ENCODE measurements around the gene ATXN7L1. TPM values are rescaled to one million over a fixed set of nuclear protein-coding genes. Genes with fewer than 3 reads are reported as not detected.

ATXN7L1 gene
- total and polyA plus RNA-seq, 2 of the 13 experiments (the other 11 are each of a cell fraction or from before 2014, with no cell fraction given) = 4.1 to 7.8 TPM

DNA sequence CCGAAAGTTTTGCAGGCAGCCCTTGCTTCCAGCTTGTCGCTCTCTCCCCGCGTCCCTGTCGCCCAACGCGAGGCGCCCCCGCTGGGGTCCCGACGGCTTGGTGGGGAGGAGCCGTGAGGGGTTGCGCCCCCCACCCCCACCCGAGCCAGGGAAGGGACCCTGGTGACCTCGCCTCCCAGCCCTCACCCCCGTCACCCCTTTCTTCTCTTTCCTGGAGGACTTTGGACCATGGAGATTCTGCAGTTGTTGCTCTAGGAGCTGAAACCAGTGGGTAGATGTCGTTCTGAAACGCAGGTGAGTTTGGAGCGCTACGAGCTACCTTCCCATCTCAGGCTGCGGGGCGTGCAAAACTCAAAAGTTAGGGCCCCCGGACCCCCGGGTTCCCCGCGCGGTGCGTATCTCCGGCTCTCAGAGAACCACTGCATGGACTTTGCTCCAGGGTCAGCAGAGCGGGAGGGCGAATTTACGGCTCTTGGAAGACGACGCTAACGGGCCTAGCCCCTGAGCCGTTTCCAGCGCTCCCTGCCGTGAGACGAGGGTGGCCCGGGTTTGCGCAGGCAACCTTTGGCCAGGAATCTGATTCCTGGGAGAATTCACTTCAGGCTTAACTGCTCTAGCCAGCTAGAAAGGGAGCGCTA is 684 bp upstream of the ATXN7L1 start (continued):
- TF ChIP-seq, protein P1, sequence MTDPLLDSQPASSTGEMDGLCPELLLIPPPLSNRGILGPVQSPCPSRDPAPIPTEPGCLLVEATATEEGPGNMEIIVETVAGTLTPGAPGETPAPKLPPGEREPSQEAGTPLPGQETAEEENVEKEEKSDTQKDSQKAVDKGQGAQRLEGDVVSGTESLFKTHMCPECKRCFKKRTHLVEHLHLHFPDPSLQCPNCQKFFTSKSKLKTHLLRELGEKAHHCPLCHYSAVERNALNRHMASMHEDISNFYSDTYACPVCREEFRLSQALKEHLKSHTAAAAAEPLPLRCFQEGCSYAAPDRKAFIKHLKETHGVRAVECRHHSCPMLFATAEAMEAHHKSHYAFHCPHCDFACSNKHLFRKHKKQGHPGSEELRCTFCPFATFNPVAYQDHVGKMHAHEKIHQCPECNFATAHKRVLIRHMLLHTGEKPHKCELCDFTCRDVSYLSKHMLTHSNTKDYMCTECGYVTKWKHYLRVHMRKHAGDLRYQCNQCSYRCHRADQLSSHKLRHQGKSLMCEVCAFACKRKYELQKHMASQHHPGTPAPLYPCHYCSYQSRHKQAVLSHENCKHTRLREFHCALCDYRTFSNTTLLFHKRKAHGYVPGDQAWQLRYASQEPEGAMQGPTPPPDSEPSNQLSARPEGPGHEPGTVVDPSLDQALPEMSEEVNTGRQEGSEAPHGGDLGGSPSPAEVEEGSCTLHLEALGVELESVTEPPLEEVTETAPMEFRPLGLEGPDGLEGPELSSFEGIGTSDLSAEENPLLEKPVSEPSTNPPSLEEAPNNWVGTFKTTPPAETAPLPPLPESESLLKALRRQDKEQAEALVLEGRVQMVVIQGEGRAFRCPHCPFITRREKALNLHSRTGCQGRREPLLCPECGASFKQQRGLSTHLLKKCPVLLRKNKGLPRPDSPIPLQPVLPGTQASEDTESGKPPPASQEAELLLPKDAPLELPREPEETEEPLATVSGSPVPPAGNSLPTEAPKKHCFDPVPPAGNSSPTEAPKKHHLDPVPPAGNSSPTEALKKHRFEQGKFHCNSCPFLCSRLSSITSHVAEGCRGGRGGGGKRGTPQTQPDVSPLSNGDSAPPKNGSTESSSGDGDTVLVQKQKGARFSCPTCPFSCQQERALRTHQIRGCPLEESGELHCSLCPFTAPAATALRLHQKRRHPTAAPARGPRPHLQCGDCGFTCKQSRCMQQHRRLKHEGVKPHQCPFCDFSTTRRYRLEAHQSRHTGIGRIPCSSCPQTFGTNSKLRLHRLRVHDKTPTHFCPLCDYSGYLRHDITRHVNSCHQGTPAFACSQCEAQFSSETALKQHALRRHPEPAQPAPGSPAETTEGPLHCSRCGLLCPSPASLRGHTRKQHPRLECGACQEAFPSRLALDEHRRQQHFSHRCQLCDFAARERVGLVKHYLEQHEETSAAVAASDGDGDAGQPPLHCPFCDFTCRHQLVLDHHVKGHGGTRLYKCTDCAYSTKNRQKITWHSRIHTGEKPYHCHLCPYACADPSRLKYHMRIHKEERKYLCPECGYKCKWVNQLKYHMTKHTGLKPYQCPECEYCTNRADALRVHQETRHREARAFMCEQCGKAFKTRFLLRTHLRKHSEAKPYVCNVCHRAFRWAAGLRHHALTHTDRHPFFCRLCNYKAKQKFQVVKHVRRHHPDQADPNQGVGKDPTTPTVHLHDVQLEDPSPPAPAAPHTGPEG (CRISPR knock-in tag; IDR thresholded peaks at IDR 0.05) = peak; percentile 99
- TF ChIP-seq, protein P2, sequence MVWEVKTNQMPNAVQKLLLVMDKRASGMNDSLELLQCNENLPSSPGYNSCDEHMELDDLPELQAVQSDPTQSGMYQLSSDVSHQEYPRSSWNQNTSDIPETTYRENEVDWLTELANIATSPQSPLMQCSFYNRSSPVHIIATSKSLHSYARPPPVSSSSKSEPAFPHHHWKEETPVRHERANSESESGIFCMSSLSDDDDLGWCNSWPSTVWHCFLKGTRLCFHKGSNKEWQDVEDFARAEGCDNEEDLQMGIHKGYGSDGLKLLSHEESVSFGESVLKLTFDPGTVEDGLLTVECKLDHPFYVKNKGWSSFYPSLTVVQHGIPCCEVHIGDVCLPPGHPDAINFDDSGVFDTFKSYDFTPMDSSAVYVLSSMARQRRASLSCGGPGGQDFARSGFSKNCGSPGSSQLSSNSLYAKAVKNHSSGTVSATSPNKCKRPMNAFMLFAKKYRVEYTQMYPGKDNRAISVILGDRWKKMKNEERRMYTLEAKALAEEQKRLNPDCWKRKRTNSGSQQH (CRISPR knock-in tag; IDR thresholded peaks at IDR 0.05; ENCODE audit: low read depth) = no peak
- TF ChIP-seq, protein P3, sequence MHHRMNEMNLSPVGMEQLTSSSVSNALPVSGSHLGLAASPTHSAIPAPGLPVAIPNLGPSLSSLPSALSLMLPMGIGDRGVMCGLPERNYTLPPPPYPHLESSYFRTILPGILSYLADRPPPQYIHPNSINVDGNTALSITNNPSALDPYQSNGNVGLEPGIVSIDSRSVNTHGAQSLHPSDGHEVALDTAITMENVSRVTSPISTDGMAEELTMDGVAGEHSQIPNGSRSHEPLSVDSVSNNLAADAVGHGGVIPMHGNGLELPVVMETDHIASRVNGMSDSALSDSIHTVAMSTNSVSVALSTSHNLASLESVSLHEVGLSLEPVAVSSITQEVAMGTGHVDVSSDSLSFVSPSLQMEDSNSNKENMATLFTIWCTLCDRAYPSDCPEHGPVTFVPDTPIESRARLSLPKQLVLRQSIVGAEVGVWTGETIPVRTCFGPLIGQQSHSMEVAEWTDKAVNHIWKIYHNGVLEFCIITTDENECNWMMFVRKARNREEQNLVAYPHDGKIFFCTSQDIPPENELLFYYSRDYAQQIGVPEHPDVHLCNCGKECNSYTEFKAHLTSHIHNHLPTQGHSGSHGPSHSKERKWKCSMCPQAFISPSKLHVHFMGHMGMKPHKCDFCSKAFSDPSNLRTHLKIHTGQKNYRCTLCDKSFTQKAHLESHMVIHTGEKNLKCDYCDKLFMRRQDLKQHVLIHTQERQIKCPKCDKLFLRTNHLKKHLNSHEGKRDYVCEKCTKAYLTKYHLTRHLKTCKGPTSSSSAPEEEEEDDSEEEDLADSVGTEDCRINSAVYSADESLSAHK (CRISPR knock-in tag; IDR thresholded peaks at IDR 0.05; ENCODE audit: borderline replicate concordance) = no peak
- TF ChIP-seq, protein P4, sequence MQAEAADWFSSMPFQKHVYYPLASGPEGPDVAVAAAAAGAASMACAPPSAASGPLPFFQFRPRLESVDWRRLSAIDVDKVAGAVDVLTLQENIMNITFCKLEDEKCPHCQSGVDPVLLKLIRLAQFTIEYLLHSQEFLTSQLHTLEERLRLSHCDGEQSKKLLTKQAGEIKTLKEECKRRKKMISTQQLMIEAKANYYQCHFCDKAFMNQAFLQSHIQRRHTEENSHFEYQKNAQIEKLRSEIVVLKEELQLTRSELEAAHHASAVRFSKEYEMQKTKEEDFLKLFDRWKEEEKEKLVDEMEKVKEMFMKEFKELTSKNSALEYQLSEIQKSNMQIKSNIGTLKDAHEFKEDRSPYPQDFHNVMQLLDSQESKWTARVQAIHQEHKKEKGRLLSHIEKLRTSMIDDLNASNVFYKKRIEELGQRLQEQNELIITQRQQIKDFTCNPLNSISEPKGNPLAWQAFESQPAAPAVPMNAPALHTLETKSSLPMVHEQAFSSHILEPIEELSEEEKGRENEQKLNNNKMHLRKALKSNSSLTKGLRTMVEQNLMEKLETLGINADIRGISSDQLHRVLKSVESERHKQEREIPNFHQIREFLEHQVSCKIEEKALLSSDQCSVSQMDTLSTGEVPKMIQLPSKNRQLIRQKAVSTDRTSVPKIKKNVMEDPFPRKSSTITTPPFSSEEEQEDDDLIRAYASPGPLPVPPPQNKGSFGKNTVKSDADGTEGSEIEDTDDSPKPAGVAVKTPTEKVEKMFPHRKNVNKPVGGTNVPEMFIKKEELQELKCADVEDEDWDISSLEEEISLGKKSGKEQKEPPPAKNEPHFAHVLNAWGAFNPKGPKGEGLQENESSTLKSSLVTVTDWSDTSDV (CRISPR knock-in tag; IDR thresholded peaks at IDR 0.05) = no peak
- TF ChIP-seq ZNF674 (CRISPR knock-in tag; IDR thresholded peaks at IDR 0.05; ENCODE audit: low read depth) (no peak), PLRG1 (conservative IDR thresholded peaks at IDR 0.05) (no peak), ZBTB38 (CRISPR knock-in tag; IDR thresholded peaks at IDR 0.05) (no peak), ZNF839 (CRISPR knock-in tag; IDR thresholded peaks at IDR 0.05; ENCODE audit: borderline replicate concordance) (no peak), TBX2 (CRISPR knock-in tag; IDR thresholded peaks at IDR 0.05; ENCODE audit: borderline replicate concordance) (peak; percentile 60; the same call in 1 of the 2 replicates), ZNF788 (CRISPR knock-in tag; IDR thresholded peaks at IDR 0.05; ENCODE audit: borderline replicate concordance) (peak; percentile 9; the same call in 1 of the 2 replicates), ZNF7 (CRISPR knock-in tag; IDR thresholded peaks at IDR 0.05) (no peak), NCOA1 (CRISPR knock-in tag; IDR thresholded peaks at IDR 0.05) (no peak), MEIS2 (CRISPR knock-in tag; IDR thresholded peaks at IDR 0.05) (no peak)
- TF ChIP-seq, protein P5, sequence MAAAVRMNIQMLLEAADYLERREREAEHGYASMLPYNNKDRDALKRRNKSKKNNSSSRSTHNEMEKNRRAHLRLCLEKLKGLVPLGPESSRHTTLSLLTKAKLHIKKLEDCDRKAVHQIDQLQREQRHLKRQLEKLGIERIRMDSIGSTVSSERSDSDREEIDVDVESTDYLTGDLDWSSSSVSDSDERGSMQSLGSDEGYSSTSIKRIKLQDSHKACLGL (CRISPR knock-in tag; IDR thresholded peaks at IDR 0.05) = peak; percentile 39; the same call in 1 of the 2 replicates
